Measurements from ENCODE around the gene STX18.

The STX18 gene

DNA sequence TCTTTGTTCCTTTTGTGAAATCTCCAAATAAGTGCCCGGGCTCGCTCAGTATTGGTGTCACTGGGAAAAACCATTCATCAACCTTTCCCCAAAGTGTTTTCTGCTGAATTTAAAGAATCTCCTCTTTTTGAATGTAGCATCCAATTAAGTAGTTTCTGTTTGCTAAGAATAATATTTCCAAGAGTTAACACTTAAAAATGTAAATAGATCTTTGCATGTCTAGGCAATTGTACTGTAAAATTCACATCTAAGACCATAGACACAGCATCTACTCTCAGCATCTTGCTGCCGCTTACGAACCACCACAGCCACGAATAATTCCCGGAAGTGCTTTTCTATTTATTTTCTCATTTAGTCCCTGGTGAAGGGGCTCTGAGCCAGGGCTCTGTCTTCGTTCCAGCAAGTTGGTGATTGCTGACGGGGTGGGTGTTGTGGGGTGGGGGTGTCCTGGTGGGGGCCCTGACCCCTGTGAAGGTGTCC is 153.5 kb downstream of the STX18 start:
- TF ChIP-seq, protein P1, sequence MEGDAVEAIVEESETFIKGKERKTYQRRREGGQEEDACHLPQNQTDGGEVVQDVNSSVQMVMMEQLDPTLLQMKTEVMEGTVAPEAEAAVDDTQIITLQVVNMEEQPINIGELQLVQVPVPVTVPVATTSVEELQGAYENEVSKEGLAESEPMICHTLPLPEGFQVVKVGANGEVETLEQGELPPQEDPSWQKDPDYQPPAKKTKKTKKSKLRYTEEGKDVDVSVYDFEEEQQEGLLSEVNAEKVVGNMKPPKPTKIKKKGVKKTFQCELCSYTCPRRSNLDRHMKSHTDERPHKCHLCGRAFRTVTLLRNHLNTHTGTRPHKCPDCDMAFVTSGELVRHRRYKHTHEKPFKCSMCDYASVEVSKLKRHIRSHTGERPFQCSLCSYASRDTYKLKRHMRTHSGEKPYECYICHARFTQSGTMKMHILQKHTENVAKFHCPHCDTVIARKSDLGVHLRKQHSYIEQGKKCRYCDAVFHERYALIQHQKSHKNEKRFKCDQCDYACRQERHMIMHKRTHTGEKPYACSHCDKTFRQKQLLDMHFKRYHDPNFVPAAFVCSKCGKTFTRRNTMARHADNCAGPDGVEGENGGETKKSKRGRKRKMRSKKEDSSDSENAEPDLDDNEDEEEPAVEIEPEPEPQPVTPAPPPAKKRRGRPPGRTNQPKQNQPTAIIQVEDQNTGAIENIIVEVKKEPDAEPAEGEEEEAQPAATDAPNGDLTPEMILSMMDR (IDR thresholded peaks at IDR 0.05; ENCODE audit: insufficient read depth, missing control alignments): no peak
- DNase-seq (ENCODE audit: insufficient read length, low spot score): no peak
- FAIRE-seq: no peak

DNA sequence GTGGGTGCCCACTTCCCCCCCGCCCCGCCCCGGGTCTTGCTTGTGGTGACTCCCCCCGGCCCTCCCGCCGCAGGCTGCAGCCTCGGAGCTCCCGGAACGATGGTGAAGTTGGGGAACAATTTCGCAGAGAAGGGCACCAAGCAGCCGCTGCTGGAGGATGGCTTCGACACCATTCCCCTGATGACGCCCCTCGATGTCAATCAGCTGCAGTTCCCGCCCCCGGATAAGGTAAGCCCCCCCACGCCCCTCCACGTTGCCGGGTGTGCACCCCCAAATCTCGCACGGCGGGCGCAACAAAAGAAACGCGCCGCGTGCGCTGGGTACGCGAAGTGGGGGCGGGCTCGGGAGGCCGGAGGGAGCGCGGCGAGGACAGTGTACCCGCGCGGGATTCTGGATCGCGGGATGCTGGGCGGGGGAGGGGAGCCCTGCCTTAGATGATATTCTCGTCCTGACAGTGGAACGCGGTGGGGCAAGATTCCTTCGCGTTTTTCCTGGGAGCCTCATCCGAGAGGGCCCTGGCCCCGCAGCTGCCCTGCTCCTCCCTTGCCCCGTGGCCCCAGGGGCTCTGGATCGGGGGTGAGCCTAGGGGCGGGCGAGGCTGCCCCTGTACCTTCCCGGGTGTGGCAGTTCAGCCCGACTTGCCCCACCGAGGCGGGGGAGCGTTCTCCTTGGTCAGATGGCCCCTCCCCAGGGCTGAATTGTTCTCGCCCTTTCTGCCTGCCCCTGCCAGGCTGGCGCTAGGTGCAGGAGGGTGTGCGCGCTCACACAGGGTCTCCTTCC is 154.1 kb downstream of the STX18 start:
- no peak for DNase-seq (ENCODE audit: insufficient read length, low spot score)
- TF ChIP-seq, protein P1 (IDR thresholded peaks at IDR 0.05; ENCODE audit: insufficient read depth, missing control alignments): no peak
- no peak for FAIRE-seq

DNA sequence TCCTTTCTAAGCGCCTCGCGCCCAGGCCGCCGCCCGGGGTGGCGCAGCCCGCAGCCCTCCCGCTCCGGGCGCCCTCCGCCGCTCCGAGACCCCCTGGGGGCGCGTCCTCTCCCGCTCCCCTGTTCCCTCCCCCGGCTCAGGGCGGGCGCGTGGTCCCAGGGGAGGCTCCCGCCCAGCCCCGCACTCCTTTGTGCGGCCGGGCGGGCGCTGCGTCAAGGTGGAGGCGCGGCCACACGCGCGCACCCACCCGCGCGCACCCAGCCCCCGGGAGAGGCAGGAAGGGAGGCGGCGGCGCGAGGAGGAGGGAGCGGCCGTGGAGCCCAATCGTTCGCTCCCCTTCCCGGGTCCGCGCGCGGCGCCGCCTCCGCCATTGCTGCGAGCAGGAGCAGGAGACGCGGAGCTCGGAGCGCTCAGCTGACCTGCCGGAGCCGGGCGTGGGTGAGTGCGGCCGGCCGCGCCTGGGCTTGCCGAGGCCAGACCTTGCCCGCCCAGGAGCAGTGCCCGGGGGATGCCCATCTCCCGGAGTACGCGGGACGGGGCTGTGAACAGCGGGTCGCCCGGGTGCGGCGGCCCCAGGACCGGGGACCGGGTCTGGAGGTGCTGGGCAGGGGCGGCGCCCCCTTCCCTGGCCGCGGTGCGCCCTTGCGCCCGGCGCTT is 155.0 kb downstream of the STX18 start, which contains the start of gene NSG1:
TSS of gene NSG1 (plus strand) at position 367 of the 657 bp plus-strand sequence. CDS start 528 bp downstream, outside the sequence.
- no peak for FAIRE-seq
- no peak for DNase-seq (ENCODE audit: insufficient read length, low spot score)
- TF ChIP-seq, protein P1 (IDR thresholded peaks at IDR 0.05; ENCODE audit: insufficient read depth, missing control alignments): no peak

DNA sequence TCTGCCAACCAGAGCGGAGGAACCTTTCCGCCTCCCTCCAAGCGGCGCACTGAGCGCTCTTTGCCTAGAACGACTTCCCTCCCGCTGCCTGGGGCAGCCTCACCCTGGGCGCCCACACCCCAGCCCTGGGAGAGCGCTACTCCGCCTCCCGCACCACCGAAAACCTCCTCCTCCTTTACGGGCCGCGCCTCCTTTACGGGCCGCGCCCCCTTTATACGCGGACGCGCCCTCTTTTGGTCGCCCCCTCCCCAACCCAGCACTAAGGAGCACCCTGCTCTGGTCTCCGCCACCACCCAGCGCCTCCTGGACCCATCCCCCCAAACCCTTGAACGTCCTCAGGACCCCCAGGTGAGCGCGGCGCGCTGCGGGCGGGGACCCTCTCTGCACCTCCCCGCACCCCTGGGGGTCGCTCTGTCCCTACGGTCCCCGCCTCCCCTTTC is 155.5 kb downstream of the STX18 start:
- no peak for DNase-seq (ENCODE audit: insufficient read length, low spot score)
- FAIRE-seq: no peak
- TF ChIP-seq, protein P1 (IDR thresholded peaks at IDR 0.05; ENCODE audit: insufficient read depth, missing control alignments): no peak

DNA sequence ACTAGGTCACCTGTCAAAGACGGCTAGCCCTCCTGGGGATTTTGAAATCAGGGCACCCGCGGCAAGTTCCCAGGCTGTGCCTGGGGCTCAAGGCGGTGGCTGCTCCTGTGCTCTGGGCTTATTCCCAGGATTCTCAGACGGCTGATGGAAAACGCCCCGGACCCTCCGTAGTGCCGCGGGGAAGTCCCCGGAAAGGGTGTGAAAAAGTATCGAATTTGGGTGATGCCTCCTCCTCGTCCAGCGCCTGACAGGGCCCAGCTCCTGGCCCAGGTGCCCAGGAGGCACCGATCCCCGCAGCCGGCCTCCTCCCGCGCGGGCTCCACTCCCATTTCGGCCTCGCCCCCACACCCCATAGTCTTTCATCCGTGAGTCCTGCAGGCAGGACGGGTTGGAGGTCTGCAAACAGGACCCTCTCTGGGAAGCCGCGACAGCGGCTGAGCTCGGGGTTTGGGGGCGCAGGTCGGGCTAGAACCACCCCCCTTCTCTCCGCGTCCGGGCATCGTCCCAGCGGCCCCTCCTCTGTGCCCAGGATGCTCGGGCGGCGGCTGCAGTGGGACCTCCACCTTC is 156.0 kb downstream of the STX18 start:
- TF ChIP-seq, protein P1 (IDR thresholded peaks at IDR 0.05; ENCODE audit: insufficient read depth, missing control alignments): no peak
- FAIRE-seq (no peak), DNase-seq (ENCODE audit: insufficient read length, low spot score) (no peak)

DNA sequence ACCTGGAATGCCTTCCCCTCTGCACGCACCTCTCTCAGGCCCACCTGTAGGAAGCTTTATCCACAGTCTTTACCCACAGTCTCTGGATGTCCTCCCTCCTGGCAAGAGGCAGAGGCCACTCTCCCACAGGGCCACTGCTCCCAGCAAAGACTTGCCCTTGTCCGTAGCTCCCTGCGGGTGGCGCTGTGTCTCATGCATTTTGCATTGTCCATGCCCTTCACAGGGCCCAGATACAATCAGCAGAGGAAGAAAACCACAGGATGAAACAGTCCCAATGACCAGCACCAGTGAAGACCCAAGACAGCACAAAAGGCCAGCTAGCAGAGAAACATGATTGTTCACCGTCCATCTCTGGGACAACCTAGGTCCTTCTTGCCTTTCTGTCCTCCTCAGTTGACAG is 157.0 kb downstream of the STX18 start:
- DNase-seq (ENCODE audit: insufficient read length, low spot score) (no peak), FAIRE-seq (no peak)
- TF ChIP-seq, protein P1 (IDR thresholded peaks at IDR 0.05; ENCODE audit: insufficient read depth, missing control alignments): peak; percentile 46

Data from D721Med (cell line).